ENCODE results near the gene PARG.

Gene PARG

DNA sequence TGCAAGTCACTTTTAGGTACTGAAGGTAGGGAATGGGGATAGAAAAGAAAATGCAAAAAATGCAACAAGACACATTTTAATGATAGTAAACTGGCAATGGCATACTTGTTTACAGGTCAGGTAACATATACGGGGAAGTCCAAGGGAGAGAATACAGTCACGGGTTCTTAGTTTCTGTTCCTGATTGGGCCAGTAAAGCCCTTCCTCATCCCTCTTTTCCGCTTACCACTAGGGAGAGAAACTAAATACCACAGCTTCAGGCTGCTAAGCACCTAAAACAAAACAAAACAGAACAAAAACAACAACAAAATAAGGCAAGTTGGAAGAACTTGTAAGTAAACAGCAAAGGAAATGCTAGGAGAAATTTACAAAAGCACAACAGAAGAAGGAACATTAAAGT is 114.5 kb downstream of the PARG start:
- peaks cover 3 to 46% of the 10 kb centered on the region in 2 experiments for H3K36me3 ChIP-seq (ENCODE audit: control insufficient read depth in 1 of 2, insufficient read depth in 2 of 2, low read depth in 1 of 2, low read length in 2 of 2)
- no peak overlapping the region for H2BK5ac ChIP-seq (ENCODE audit: low read depth, low read length, poor library complexity, severe bottlenecking)
- H3K9me3 ChIP-seq (ENCODE audit: control insufficient read depth, low read length): no peaks in the 10 kb centered on the region
- no peaks in the 10 kb centered on the region for H3K27me3 ChIP-seq (ENCODE audit: control insufficient read depth in 1 of 2, insufficient read depth in 1 of 2, low read length in 2 of 2)
- no peak overlapping the region for H3K18ac ChIP-seq (ENCODE audit: low read depth in 1 of 2, low read length in 2 of 2)
- no peak overlapping the region for H2BK12ac ChIP-seq (ENCODE audit: low read length in 2 of 2)
- H2AK5ac ChIP-seq (ENCODE audit: low read length, severe bottlenecking): no peak overlapping the region
- H3K4me2 ChIP-seq (ENCODE audit: low read length, poor library complexity, severe bottlenecking): no peak overlapping the region
- H3K79me1 ChIP-seq (replicated peaks; ENCODE audit: low read length, poor library complexity, severe bottlenecking): peaks cover 6% of the 10 kb centered on the region
- DNase-seq: no peak
- WGBS: 100% methylated on average over 3 of the region's 3 CpGs
- H3K4me1 ChIP-seq (ENCODE audit: control insufficient read depth, insufficient read depth, low read depth, low read length): peaks cover 3% of the 10 kb centered on the region
- H3K9ac ChIP-seq (ENCODE audit: low read length): no peak overlapping the region
- no peak overlapping the region for H4K91ac ChIP-seq (ENCODE audit: low read length)
- H2BK120ac ChIP-seq (ENCODE audit: low read depth, low read length): no peak overlapping the region
- H3K23ac ChIP-seq (ENCODE audit: low read length in 2 of 2): no peak overlapping the region
- H4K8ac ChIP-seq (ENCODE audit: low read length): no peak overlapping the region
- no peak overlapping the region for H2BK15ac ChIP-seq (ENCODE audit: low read depth, poor library complexity, severe bottlenecking)
- H2AFZ ChIP-seq (ENCODE audit: low read depth, low read length): no peak overlapping the region
- H3K4ac ChIP-seq (ENCODE audit: low read depth in 1 of 2, low read length in 2 of 2): no peak overlapping the region
- no peak overlapping the region for H3K14ac ChIP-seq (ENCODE audit: low read length in 2 of 2)
- H3K27ac ChIP-seq (ENCODE audit: low read length, poor library complexity, severe bottlenecking): no peak overlapping the region
- H3K4me3 ChIP-seq (ENCODE audit: insufficient read depth in 1 of 2, low read depth in 1 of 2, low read length in 2 of 2): no peak overlapping the region

DNA sequence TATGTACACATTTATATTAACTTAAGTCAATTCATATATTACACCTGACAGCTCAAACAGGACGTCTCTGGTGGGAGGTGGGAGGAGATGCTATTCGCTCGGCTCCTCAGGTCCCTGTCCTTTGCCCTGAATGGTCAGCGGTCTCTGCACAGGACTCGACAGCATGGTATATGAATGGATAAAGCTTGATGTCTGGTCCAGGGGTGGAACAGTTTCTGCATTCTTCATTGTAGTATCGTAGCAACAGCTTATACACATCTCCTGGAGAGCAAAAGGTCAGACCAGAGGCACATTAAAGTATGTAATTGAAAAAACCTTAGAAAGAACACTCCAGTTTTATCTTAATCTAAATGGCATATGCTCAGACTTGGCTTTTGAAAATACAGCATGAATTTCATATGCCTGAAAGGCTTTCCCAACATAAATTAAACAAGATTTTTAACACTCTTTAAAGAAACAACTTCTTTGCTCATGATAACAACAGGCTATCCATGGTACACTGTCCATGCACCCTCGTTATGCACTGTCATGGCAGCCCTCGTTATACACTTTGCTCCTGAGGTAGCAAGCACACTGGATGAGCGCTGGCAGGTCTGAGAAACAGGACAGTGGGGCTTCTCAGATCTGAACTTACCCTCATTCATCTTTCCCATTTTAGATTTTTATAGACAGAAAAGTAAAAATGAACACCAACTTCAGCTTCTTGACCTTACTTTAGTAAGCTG is 122.4 kb downstream of the PARG start:
- no peak overlapping the region for H3K4me3 ChIP-seq (ENCODE audit: insufficient read depth in 1 of 2, low read depth in 1 of 2, low read length in 2 of 2)
- WGBS: 96% methylated on average over 8 of the region's 9 CpGs
- no peak overlapping the region for H4K91ac ChIP-seq (ENCODE audit: low read length)

DNA sequence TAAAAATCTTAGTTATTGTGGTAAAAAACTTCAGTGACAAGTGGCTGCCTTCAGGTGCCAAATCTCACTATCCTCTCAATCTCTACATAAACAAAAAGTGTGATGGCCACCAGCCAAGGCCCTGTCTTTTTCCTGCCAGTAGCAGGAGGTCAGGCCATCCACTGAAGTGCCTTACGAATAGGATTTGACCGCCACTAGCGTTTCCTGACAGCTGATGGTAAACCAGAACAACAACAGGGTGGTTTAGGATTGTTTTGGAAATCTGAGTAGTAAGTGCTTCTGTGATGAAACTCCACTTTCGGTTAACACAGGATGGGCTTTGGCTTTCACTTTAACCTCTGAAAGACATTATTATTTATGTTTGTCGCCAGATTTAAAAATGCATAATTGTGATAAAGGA is 124.0 kb downstream of the PARG start:
- Histone ChIP-seq H3K4me1 (ENCODE audit: control insufficient read depth, insufficient read depth, low read depth, low read length) (no peaks in the 10 kb centered on the region), H2BK12ac (ENCODE audit: low read length in 2 of 2) (no peak overlapping the region), H3K18ac (ENCODE audit: low read depth in 1 of 2, low read length in 2 of 2) (no peak overlapping the region), H2BK15ac (ENCODE audit: low read depth, poor library complexity, severe bottlenecking) (no peak overlapping the region), H3K9me3 (ENCODE audit: control insufficient read depth, low read length) (peaks cover 4% of the 10 kb centered on the region), H3K9ac (ENCODE audit: low read length) (no peak overlapping the region), H3K36me3 (ENCODE audit: control insufficient read depth in 1 of 2, insufficient read depth in 2 of 2, low read depth in 1 of 2, low read length in 2 of 2) (peaks cover 5 to 59% of the 10 kb centered on the region in 2 experiments), H2AFZ (ENCODE audit: low read depth, low read length) (no peak overlapping the region), H3K4me2 (ENCODE audit: low read length, poor library complexity, severe bottlenecking) (no peak overlapping the region), H3K27me3 (ENCODE audit: control insufficient read depth in 1 of 2, insufficient read depth in 1 of 2, low read length in 2 of 2) (no peaks in the 10 kb centered on the region), H3K27ac (ENCODE audit: low read length, poor library complexity, severe bottlenecking) (no peak overlapping the region), H3K79me1 (replicated peaks; ENCODE audit: low read length, poor library complexity, severe bottlenecking) (no peaks in the 10 kb centered on the region), H3K14ac (ENCODE audit: low read length in 2 of 2) (no peak overlapping the region), H4K91ac (ENCODE audit: low read length) (no peak overlapping the region), H3K4ac (ENCODE audit: low read depth in 1 of 2, low read length in 2 of 2) (no peak overlapping the region), H2BK5ac (ENCODE audit: low read depth, low read length, poor library complexity, severe bottlenecking) (no peak overlapping the region), H4K8ac (ENCODE audit: low read length) (no peak overlapping the region), H3K23ac (ENCODE audit: low read length in 2 of 2) (no peak overlapping the region), H3K4me3 (ENCODE audit: insufficient read depth in 1 of 2, low read depth in 1 of 2, low read length in 2 of 2) (no peak overlapping the region), H2AK5ac (ENCODE audit: low read length, severe bottlenecking) (no peak overlapping the region), H2BK120ac (ENCODE audit: low read depth, low read length) (no peak overlapping the region)
- 83% methylated on average over 3 of the region's 5 CpGs for WGBS
- no peak for DNase-seq

More for the DNA sequence above, 122.4 kb downstream of the PARG start:
- no peaks in the 10 kb centered on the region for H3K27me3 ChIP-seq (ENCODE audit: control insufficient read depth in 1 of 2, insufficient read depth in 1 of 2, low read length in 2 of 2)
- no peaks in the 10 kb centered on the region for H3K4me1 ChIP-seq (ENCODE audit: control insufficient read depth, insufficient read depth, low read depth, low read length)
- H3K9me3 ChIP-seq (ENCODE audit: control insufficient read depth, low read length): peaks cover 4% of the 10 kb centered on the region
- no peak overlapping the region for H2BK120ac ChIP-seq (ENCODE audit: low read depth, low read length)
- H3K23ac ChIP-seq (ENCODE audit: low read length in 2 of 2): no peak overlapping the region
- no peak overlapping the region for H2BK5ac ChIP-seq (ENCODE audit: low read depth, low read length, poor library complexity, severe bottlenecking)
- no peak overlapping the region for H3K9ac ChIP-seq (ENCODE audit: low read length)
- no peak overlapping the region for H3K4me2 ChIP-seq (ENCODE audit: low read length, poor library complexity, severe bottlenecking)
- no peak overlapping the region for H2AFZ ChIP-seq (ENCODE audit: low read depth, low read length)
- H4K8ac ChIP-seq (ENCODE audit: low read length): no peak overlapping the region
- no peak overlapping the region for H3K14ac ChIP-seq (ENCODE audit: low read length in 2 of 2)
- H2AK5ac ChIP-seq (ENCODE audit: low read length, severe bottlenecking): no peak overlapping the region
- no peak overlapping the region for H2BK12ac ChIP-seq (ENCODE audit: low read length in 2 of 2)
- no peak overlapping the region for H3K18ac ChIP-seq (ENCODE audit: low read depth in 1 of 2, low read length in 2 of 2)
- H3K27ac ChIP-seq (ENCODE audit: low read length, poor library complexity, severe bottlenecking): no peak overlapping the region
- H3K36me3 ChIP-seq (ENCODE audit: control insufficient read depth in 1 of 2, insufficient read depth in 2 of 2, low read depth in 1 of 2, low read length in 2 of 2): peaks cover 5 to 59% of the 10 kb centered on the region in 2 experiments
- DNase-seq: no peak
- no peak overlapping the region for H2BK15ac ChIP-seq (ENCODE audit: low read depth, poor library complexity, severe bottlenecking)
- no peak overlapping the region for H3K4ac ChIP-seq (ENCODE audit: low read depth in 1 of 2, low read length in 2 of 2)
- H3K79me1 ChIP-seq (replicated peaks; ENCODE audit: low read length, poor library complexity, severe bottlenecking): no peaks in the 10 kb centered on the region

- DNase-seq: no peak
- no peak overlapping the region for H3K4me3 ChIP-seq (ENCODE audit: insufficient read depth in 1 of 2, low read depth in 1 of 2, low read length in 2 of 2)
- no peaks in the 10 kb centered on the region for H3K4me1 ChIP-seq (ENCODE audit: control insufficient read depth, insufficient read depth, low read depth, low read length)
- no peak overlapping the region for H2BK12ac ChIP-seq (ENCODE audit: low read length in 2 of 2)
- no peak overlapping the region for H4K8ac ChIP-seq (ENCODE audit: low read length)
- H3K27ac ChIP-seq (ENCODE audit: low read length, poor library complexity, severe bottlenecking): no peak overlapping the region
- H3K9ac ChIP-seq (ENCODE audit: low read length): no peak overlapping the region
- H3K4ac ChIP-seq (ENCODE audit: low read depth in 1 of 2, low read length in 2 of 2): no peak overlapping the region
- no peak overlapping the region for H2BK15ac ChIP-seq (ENCODE audit: low read depth, poor library complexity, severe bottlenecking)
- H3K14ac ChIP-seq (ENCODE audit: low read length in 2 of 2): no peak overlapping the region
- no peak overlapping the region for H3K4me2 ChIP-seq (ENCODE audit: low read length, poor library complexity, severe bottlenecking)
- H3K36me3 ChIP-seq (ENCODE audit: control insufficient read depth in 1 of 2, insufficient read depth in 2 of 2, low read depth in 1 of 2, low read length in 2 of 2): no peaks in the 10 kb centered on the region
- H3K27me3 ChIP-seq (ENCODE audit: control insufficient read depth in 1 of 2, insufficient read depth in 1 of 2, low read length in 2 of 2): no peaks in the 10 kb centered on the region
- no peak overlapping the region for H2AFZ ChIP-seq (ENCODE audit: low read depth, low read length)
- no peak overlapping the region for H2BK5ac ChIP-seq (ENCODE audit: low read depth, low read length, poor library complexity, severe bottlenecking)
- H3K23ac ChIP-seq (ENCODE audit: low read length in 2 of 2): no peak overlapping the region
- WGBS: 87% methylated on average over 1 of the region's 2 CpGs
- no peaks in the 10 kb centered on the region for H3K9me3 ChIP-seq (ENCODE audit: control insufficient read depth, low read length)
- H4K91ac ChIP-seq (ENCODE audit: low read length): no peak overlapping the region
- no peak overlapping the region for H2BK120ac ChIP-seq (ENCODE audit: low read depth, low read length)
- H3K79me1 ChIP-seq (replicated peaks; ENCODE audit: low read length, poor library complexity, severe bottlenecking): no peaks in the 10 kb centered on the region
- H2AK5ac ChIP-seq (ENCODE audit: low read length, severe bottlenecking): no peak overlapping the region
- H3K18ac ChIP-seq (ENCODE audit: low read depth in 1 of 2, low read length in 2 of 2): no peak overlapping the region
Observed at GRCh38 chr10:49803988-49804387, 137.8 kb downstream of the PARG start.

All from mesenchymal stem cell (in vitro differentiated cells and primary cell).